Raji (cell line): ENCODE results near the gene ETV6.

ENCODE experiments used
- POLR2A ChIP-seq: IDR thresholded peaks from 2 replicates; pipeline ENCODE4 v1.6.1; 2011; ENCODE audit warnings: low read depth, low read length, control low read depth; ENCODE audit not compliant: insufficient read depth

Gene ETV6

DNA sequence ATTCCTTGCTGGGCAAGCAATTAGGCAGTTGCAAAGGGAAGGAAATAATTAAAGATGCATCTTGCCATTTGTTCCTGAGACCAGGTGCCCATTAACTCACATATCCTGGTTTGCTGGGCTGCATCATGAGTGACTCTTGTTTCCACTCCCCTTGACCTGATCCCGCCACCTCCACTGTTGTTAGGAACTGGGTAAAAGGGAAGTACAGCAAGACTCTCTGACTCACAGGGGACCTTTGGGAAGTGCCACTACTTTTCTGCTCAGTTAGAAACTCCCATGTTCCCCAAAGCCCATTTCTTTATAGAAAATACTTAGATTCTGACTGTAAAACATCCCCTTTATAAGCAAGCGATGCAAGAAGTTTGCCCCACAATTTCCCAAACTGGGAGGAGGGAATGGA is 235.2 kb downstream of the ETV6 start:
- TF ChIP-seq POLR2A, result no peak

DNA sequence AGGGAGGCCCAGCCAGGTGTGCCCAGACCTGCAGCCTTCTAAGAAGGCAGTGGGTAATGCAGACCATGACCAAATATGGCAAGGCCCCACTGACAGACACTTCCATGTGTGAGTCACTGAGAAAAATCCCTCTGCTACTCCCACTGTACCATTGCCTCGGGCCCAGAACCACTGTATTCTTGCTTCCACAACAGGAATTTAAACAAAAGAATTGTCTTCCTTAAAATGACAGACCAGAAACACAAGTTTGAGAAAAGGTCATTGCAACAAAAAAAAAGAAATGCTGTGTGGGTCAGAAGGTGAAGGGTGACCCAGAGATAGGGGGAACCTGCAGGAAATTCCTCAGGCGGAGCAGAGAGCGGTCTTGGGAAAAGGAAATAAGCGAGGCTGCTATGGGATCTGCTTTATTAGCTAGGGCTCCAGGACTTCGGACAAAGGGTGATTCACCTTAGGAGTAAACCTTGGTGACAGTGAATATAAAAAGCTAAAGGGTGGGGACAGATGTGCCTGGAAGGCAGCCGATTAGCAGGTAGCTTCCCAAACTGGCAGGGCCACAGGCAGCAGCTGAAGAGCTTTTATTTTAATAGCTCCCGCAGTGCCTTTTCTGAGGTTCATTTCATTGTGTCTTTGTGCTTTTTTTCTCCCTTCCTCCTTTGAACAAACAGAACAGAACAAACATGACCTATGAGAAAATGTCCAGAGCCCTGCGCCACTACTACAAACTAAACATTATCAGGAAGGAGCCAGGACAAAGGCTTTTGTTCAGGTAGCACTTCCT is 236.0 kb downstream of the ETV6 start:
- TF ChIP-seq POLR2A, result no peak

DNA sequence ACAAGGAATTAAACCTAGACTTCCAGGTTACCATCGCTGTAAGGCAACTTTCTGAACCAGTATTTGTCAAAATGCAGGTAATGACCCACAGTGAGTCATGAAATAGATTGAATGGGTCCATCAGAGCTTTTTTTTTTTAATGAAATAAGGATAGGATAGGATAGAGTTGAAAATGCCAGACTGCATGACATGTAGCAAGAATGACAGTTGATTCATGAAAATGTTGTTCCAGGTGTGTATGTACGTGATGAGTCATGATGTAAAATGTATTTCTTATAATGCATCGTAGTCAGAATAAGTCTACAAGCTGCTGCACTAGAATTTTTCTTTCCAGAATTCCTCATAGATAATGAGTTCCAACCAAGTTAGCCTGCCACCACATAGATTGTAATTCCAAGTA is 236.9 kb downstream of the ETV6 start:
- no peak for TF ChIP-seq POLR2A

DNA sequence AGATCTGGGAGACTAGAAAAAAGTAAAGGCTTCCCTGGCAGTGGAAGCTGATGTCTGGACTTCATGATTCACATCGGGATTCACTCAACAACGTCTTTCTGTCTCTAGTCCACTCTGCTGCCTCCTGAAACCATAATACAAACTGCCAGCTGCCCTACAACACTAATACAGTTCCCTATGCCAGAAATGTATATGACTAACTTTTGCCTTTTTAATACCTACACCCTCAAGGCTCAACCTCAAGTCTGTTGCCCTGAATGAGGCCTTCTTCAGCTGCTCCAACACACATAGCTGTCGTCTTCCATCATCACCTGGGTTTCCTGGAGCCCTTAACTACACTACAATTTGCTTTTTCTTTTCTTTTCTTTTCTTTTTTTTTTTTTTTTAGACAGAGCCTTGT is 238.6 kb downstream of the ETV6 start:
- no peak for TF ChIP-seq POLR2A

DNA sequence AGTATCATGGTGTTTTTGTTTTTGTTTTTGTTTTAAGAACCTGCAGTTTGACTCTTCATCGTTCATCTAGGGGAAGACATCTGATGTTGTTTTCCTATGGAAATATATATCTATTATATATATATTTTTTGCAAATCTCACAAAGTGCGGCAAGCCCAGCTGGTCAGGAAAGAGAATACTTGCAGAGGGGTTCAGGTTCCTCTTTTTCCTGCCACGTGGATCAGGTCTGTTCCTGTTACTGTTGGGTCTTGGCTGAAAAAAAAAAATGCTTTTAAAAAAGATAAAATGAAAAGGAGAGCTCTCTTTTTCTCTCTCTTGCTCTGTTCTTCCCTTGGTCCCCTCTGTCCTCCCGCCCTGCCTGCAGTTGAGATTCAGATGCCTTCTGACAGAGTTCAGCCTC is 241.9 kb downstream of the ETV6 start:
- no peak for TF ChIP-seq POLR2A

DNA sequence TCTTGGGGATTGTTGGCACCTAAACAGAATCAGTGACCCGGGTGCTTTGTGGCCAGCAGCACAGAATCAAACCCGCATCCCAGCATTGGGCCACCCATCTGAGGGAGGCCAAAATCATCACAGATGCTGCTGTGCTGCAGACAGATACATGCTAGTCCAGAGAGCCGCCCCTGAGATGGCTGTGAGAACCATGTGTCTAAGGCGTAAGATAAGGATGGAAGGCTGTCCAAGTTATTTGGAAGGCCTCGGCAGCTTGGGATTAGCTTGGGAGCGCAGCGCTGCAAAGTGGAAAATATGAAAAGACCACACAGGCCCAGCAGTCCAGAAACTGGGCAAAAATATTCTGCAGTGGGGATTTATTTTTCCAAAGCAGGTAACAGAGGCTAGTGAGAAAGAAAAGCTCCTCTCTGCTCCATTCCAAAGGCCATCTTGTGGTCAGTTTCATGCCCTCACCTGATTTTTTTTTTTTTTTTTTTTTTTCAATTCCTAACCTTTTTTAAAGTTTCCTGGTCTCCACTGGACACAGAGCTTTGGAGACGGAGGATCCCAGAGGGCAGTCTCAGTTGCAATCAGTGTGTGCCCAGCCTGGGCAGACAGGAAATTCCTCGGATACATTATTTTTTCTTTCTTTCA is 242.4 kb downstream of the ETV6 start:
- TF ChIP-seq POLR2A, result no peak

DNA sequence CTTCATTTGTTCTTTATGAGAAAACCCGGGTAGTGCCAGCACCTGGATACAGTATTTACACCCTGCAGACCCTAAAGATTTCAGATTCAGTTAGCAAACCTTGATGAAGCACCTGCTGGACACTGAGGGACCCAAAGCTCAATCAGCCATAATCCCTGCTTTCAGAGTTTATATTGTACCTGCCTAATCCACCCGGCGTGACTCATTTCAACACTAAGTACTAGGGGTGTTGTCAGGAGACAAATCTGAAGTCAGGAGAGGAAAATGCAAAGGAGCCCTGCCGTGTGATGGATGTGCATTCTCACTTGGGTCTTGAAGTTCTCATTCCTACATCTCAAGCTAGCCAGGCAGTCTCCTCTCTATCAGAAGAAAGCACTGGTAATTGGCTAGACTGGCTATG is 244.5 kb downstream of the ETV6 start:
- no peak for TF ChIP-seq POLR2A

DNA sequence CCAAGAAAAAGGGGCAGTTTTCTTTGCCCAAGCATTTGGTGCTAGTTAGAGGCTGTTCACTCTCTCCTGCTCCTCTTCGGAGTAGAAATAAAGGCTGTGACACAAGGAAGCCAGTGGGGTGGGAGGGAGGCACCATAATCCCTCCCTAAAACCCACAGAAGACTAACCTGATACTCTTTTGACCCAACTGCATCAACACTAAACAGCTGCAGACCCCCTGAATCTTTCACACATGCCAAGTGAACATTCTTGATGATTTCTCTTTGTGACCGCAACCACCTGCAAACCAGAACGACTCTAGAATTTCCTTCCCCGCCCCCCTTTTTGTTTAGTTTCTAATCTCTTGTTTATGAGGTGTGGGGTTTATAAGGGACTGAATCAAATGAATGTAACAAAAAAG is 245.4 kb downstream of the ETV6 start:
- no peak for TF ChIP-seq POLR2A

DNA sequence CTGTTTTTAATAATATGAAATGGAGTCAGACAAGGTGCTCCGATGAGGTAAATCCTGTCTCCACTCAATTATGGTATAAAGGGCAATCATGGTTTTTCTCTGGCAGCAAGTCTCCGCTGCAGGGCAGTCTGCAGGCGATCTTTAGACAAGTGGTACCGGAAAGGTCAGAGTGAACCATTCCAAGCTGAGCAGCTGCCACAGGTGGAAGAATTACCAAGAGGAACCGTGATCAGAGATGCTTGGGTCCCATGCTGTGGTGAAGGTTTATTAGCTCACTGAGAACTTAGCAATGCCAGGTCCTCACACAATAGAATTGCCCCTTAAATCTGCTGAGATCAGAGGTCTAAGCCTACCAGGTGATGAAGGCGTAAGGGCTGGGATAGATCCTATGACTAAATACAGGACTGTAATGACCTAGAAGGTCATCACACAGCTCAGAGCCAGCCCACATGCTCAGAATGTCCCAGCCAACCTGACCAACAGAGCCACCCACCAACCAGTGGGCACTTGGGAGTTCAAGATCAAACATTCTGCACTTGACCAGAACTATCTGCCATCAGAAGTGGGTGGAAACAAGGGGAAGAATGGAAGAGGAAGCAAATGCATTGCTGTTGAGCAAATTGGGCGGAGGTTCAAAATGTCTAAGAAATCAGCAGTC is 246.1 kb downstream of the ETV6 start:
- TF ChIP-seq POLR2A, result no peak

DNA sequence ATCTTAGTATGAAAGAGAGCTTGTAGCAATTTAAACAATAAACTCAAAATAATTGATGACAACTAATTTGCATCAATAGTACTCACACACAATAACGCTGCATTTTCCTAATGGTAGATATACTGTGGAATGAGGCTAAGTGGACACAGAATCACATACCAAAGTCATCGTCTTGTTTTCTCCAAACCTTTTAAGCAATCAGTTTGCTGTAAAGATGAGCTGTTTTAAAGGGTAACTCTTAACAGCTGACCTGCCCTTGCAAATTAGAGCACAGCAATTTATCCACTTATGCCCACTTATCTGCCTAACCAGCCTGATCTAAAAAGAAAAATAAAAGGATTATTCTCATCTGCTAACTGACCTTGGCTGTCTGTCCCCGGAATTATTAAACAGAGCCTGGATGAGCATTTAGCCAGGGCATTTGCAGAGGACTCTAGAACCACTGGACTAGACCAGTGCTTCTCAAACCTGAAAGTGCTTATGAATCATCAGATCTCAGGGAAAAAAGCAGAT is 247.0 kb downstream of the ETV6 start:
- no peak for TF ChIP-seq POLR2A

DNA sequence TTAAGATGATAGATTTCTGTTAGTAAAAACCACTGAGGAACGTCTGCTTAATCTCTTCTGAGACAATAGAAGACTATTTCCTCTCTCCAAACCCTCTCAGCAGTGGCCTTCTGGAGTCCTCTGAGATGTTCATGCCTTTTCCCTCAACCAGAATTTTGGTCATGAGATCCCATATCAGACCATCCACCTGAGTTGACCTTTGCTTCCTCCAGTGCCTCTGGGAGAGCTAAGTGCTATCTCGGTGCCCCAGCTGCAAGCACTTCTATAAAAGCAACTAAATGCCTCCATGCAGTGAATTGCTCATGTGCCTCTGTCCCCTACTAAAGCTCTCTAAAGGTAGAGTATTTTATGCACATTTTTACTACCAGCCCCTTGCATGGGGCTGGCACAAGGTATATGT is 248.4 kb downstream of the ETV6 start:
- no peak for TF ChIP-seq POLR2A

DNA sequence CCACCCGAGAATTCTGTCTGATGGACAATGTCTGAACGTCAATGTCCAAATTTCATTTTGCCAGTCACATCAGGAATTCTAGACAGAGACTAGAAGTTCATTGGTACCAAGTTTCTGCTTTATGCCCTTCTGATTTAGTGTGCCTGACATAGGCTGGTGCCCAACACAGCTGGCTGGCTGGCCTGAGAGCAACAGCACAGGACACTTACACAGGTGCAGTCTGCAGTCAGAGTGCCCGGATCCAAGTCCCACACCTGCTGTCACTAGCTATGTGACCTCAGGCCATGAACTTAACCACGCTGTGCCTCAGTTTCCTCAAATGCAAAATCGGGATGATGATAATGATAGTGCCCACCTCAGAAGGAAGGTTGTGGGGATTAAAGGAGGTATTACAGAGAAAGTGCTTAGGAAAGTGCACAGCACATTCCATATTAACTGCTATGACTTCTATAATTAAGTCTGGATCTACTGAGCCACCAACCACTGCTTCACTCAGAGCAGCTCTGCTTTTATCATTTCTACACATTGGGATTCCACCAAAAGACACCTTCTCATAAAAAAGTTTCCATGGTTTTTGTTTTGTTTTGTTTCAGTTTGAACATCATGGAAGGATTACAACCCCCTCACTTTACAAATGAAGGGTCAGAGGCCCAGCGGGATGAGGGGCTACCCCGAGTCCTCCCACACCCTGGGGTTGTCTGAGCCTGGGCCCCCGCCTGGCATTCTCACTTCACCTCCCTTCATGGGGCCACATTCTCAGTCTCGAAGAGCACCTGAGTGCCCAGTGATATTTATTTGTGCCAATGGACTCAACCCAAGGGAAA is 252.4 kb downstream of the ETV6 start:
- no peak for TF ChIP-seq POLR2A

DNA sequence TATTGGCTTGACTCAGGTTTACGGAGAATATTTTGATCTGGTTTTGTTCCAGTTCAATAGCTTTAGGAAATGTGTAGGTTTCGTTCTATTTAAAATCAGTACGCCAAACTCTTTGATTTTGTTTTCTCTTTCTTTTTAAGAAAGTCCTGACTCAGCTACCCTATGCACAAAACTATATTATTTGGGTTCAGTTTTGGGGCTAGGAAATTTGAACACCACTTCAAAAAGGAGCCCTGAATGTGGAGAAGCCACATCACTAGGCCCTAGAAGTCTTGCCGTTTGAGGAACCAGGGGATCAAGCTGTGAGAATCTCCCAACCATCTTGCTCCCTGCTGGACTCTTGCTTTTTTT is 253.0 kb downstream of the ETV6 start:
- no peak for TF ChIP-seq POLR2A

DNA sequence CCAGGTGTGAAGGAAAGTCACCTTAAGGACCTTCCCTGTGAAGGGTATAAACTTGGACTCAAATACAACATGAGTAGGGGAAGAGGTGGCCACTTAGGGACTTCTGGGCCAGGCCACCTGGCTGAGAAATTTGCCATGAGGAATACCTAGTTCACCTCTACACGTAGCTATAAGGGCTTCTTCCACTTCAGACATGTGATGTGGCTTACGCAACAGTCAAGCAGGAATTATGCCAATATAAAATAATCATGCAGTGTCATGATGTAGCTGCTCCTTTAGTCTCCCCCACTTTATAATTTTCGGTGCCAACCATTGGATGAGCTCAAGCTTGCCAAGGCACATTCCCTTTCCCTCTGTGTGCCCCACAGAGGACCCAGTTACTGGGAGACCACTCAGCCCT is 254.7 kb downstream of the ETV6 start:
- TF ChIP-seq POLR2A, result no peak

DNA sequence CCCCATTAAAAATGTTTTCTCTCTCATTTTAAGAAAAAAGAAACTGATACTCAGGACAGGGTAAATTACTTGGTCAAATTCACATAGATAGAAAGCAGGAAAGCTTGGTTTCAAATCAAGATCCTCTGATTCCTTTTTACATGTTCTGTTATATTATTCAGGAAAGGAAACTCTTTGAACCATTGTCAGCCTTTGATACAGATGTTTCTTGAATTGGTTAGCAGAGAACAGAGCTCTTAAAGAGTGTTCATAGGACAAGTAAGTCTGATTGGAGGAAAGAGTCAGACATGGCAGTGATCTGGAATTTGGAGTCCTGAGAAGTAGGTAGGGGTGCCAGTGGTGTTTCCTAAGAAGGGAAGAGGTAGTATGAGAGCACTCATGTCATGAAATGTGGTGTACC is 256.1 kb downstream of the ETV6 start:
- TF ChIP-seq POLR2A, result no peak
